Keratinocyte (primary cell): Measurements from ENCODE around the gene RPS3A. TPM values are rescaled to one million over a fixed set of nuclear protein-coding genes. Genes with fewer than 3 reads are reported as not detected.
"Not testable (repeated sequence)": the region's sequence is repeated elsewhere in the genome, so short reads cannot be mapped to it uniquely, and the experiment has no call there.

Experiments used
- DNase-seq: peaks from one replicate; pipeline ENCODE4 v3.0.0-alpha.2; 2011; ENCODE audit warnings: low read depth, missing footprints, low spot score
- FAIRE-seq: peaks from 2 replicates; lab custom pipeline; 2011; peaks lifted over from hg19 to GRCh38; lab: Jason Lieb, UNC
- H2AFZ ChIP-seq: 2 replicates; pipeline ENCODE4 v1.6.0; 2012; ENCODE audit warnings: low read length, control low read depth, inconsistent platforms; ENCODE audit not compliant: control insufficient read depth
- H3K27ac ChIP-seq: 2 replicates; pipeline ENCODE4 v1.5.1; 2011; ENCODE audit warnings: low read length; ENCODE audit not compliant: control insufficient read depth, insufficient read depth
- H3K27me3 ChIP-seq: 3 replicates; pipeline ENCODE4 v1.6.0; 2011; ENCODE audit warnings: low read length; ENCODE audit not compliant: control insufficient read depth, insufficient read depth; ENCODE audit errors: extremely low read depth
- H3K36me3 ChIP-seq, 2 experiments: 2 replicates in 1 of 2; 3 replicates in 1 of 2; pipeline ENCODE4 v1.5.1; 2011; ENCODE audit warnings: low read length in 2 of 2, mild to moderate bottlenecking in 1 of 2; ENCODE audit not compliant: control insufficient read depth in 2 of 2, insufficient read depth in 2 of 2; ENCODE audit errors: extremely low read depth in 1 of 2
- H3K4me1 ChIP-seq: 3 replicates; pipeline ENCODE4 v1.5.1; 2011; ENCODE audit warnings: low read length; ENCODE audit not compliant: control insufficient read depth, insufficient read depth; ENCODE audit errors: extremely low read depth
- H3K4me2 ChIP-seq: 3 replicates; pipeline ENCODE4 v1.6.0; 2011; ENCODE audit warnings: low read depth, low read length; ENCODE audit not compliant: control insufficient read depth, insufficient read depth; ENCODE audit errors: extremely low read depth
- H3K4me3 ChIP-seq, 3 experiments: fragments of 200-600 bp in 1 of 3; sonication (generic) in 1 of 3; 2 replicates in 2 of 3; 3 replicates in 1 of 3; pipeline ENCODE4 v1.5.1; 2011 to 2016; ENCODE audit warnings: low read length in 3 of 3, mild to moderate bottlenecking in 3 of 3, control low read depth in 2 of 3, inconsistent platforms in 1 of 3, low read depth in 1 of 3, mixed read lengths in 1 of 3, mixed run types in 1 of 3, moderate library complexity in 1 of 3; ENCODE audit not compliant: control insufficient read depth in 2 of 3, insufficient read depth in 2 of 3; ENCODE audit errors: extremely low read depth in 1 of 3
- H3K79me2 ChIP-seq: 2 replicates; pipeline ENCODE4 v1.6.0; 2012; ENCODE audit warnings: low read length; ENCODE audit not compliant: control insufficient read depth, insufficient read depth
- H3K9ac ChIP-seq: 3 replicates; pipeline ENCODE4 v1.6.0; 2011; ENCODE audit warnings: low read length; ENCODE audit not compliant: control insufficient read depth, insufficient read depth; ENCODE audit errors: extremely low read depth
- H3K9me1 ChIP-seq: 3 replicates; pipeline ENCODE4 v1.6.0; 2011; ENCODE audit warnings: low read length; ENCODE audit not compliant: control insufficient read depth, insufficient read depth; ENCODE audit errors: extremely low read depth
- H3K9me3 ChIP-seq: 2 replicates; pipeline ENCODE4 v1.5.1; 2012; ENCODE audit warnings: low read depth, low read length; ENCODE audit not compliant: control insufficient read depth
- H4K20me1 ChIP-seq: 3 replicates; pipeline ENCODE4 v1.6.0; 2011; ENCODE audit warnings: low read length; ENCODE audit not compliant: control insufficient read depth, insufficient read depth; ENCODE audit errors: extremely low read depth
- EZH2 ChIP-seq: IDR thresholded peaks from one replicate; pipeline ENCODE4 v1.6.1; 2012; ENCODE audit warnings: inconsistent platforms, mild to moderate bottlenecking, low read length, moderate library complexity
- dilution Hi-C: fragments of 300-500 bp; cut with MboI; formaldehyde crosslinking; loops from one replicate; pipeline ENCODE4 v1.7.0; 2020; ENCODE audit warnings: low sequenced_read_pairs; ENCODE audit not compliant: extremely low pct_ligation_motif_present
- polyA plus RNA-seq, 5 experiments: library from polyadenylated mRNA; depleted of rRNA in 3 of 5; stranded (reverse) in 3 of 5; stranded (forward) in 1 of 5; unstranded in 1 of 5; fragments of >200 nt; gene quantifications; 1 replicate in 1 of 5; 2 replicates in 3 of 5; 3 replicates in 1 of 5; pipeline versions ENCODE4 v1.2.1 to v1.2.3, GENCODE V29; 2011 to 2012; ENCODE audit warnings: missing spikeins in 2 of 5, low read depth in 1 of 5, low replicate concordance in 1 of 5
- TF ChIP-seq, protein P1 (sequence below), 3 experiments: IDR thresholded peaks in 1 of 3; conservative IDR thresholded peaks in 1 of 3; optimal IDR thresholded peaks in 1 of 3; 2 replicates in 2 of 3; 3 replicates in 1 of 3; pipeline versions ENCODE3 to v1.5.1; 2011; ENCODE audit warnings: low read length in 3 of 3, mild to moderate bottlenecking in 3 of 3, moderate library complexity in 2 of 3, control low read depth in 1 of 3, inconsistent platforms in 1 of 3; ENCODE audit not compliant: insufficient read depth in 2 of 3; ENCODE audit errors: extremely low read depth in 1 of 3

The RPS3A gene
- polyA plus RNA-seq, 1 donor (not counting 4 experiments of a cell fraction or from before 2014, with no cell fraction given) = 3,377 TPM

DNA sequence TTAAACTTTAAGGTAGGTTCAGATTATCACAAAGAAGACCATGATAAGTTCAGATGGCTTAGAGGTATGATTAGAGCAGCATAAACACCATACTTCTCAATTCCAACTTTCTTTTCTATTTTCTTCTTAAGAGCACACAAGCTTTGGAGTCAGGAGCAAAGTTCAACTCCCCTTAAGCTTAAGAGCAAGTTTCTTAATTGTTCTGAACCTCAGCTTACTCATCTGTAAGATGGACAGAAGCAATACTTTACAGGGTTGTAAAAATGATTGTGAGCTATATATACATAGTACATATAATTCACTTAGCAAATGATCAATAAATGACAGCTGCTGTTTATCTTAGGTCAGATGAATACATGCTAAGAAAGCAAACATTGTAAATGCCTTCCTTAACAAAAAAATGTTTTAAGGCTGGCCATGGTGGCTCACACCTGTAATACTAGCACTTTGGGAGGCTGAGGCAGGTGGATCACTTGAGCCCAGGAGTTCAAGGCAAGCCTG, 25.0 kb upstream of the RPS3A start:
- Histone ChIP-seq H3K27ac (no peak overlapping the region), H3K9me1 (no peaks in the 10 kb centered on the region), H3K9me3 (no peaks in the 10 kb centered on the region), H4K20me1 (no peaks in the 10 kb centered on the region), H3K4me1 (peaks cover 4% of the 10 kb centered on the region), H3K36me3 (no peaks in the 10 kb centered on the region), H3K4me2 (no peak overlapping the region), H3K4me3 (no peak overlapping the region), H3K9ac (no peak overlapping the region), H3K79me2 (no peaks in the 10 kb centered on the region), H2AFZ (no peak overlapping the region), H3K27me3 (no peaks in the 10 kb centered on the region)
- no peak for FAIRE-seq
- dilution Hi-C loops = no loop called here
- DNase-seq = no peak
- TF ChIP-seq EZH2 = no peak
- TF ChIP-seq, protein P1, sequence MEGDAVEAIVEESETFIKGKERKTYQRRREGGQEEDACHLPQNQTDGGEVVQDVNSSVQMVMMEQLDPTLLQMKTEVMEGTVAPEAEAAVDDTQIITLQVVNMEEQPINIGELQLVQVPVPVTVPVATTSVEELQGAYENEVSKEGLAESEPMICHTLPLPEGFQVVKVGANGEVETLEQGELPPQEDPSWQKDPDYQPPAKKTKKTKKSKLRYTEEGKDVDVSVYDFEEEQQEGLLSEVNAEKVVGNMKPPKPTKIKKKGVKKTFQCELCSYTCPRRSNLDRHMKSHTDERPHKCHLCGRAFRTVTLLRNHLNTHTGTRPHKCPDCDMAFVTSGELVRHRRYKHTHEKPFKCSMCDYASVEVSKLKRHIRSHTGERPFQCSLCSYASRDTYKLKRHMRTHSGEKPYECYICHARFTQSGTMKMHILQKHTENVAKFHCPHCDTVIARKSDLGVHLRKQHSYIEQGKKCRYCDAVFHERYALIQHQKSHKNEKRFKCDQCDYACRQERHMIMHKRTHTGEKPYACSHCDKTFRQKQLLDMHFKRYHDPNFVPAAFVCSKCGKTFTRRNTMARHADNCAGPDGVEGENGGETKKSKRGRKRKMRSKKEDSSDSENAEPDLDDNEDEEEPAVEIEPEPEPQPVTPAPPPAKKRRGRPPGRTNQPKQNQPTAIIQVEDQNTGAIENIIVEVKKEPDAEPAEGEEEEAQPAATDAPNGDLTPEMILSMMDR (optimal IDR thresholded peaks at IDR 0.05 in 1 of 3, IDR thresholded peaks at IDR 0.05 in 1 of 3, conservative IDR thresholded peaks at IDR 0.05 in 1 of 3; ENCODE audit: extremely low read depth in 1 of 3, insufficient read depth in 2 of 3, low read length in 3 of 3) = no peak

DNA sequence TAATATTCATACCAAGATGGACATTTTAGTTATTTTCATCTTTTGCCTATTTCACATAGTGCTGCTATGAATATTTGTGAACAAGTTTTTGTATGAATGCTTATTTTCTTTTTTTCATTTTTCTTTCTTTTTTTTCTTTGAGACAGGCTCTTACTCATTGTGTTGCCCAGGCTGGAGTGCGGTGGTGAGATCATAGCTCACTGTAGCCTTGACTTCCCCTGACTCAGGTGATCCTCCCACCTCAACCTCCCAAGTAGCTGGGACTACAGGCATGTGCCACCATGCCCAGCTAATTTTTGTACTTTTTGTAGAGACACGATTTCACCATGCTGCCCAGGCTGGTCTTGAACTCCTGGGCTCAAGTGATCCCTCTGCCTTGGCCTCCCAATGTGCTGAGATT, 21.4 kb upstream of the RPS3A start:
- H3K27me3 ChIP-seq, H4K20me1 ChIP-seq, H3K79me2 ChIP-seq, H3K9ac ChIP-seq, H3K9me1 ChIP-seq, FAIRE-seq, H3K36me3 ChIP-seq, H3K9me3 ChIP-seq, H3K4me1 ChIP-seq, dilution Hi-C loops, H3K4me3 ChIP-seq: not testable (repeated sequence)
- H2AFZ ChIP-seq = peak overlapping the region; percentile 37
- H3K4me2 ChIP-seq = peak overlapping the region; percentile 22
- DNase-seq = peak; percentile 44
- H3K27ac ChIP-seq = peak overlapping the region; percentile 40

DNA sequence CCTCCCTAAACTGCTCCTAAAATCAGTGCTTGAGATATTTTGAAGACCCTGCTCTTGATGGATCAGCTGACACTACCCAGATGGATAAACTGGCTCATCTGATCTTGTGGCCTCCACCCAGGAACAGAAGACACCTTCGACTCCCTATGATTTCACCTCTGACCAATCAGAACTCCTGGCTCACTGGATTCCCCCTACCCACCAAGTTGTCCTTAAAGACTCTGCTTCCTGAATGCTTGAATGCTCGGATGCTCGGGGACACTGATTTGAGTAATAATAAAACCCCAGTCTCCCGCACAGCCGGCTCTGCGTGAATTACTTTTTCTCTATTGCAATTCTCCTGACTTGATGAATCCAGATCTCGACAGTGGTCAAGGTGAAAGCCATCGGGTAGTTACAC, 12.0 kb upstream of the RPS3A start:
- dilution Hi-C loops = no loop called here
- FAIRE-seq = no peak

More for the DNA sequence above, 12.0 kb upstream of the RPS3A start:
- TF ChIP-seq, protein P1 (optimal IDR thresholded peaks at IDR 0.05 in 1 of 3, IDR thresholded peaks at IDR 0.05 in 1 of 3, conservative IDR thresholded peaks at IDR 0.05 in 1 of 3; ENCODE audit: extremely low read depth in 1 of 3, insufficient read depth in 2 of 3, low read length in 3 of 3) = no peak
- TF ChIP-seq EZH2 = no peak
- H3K9ac ChIP-seq = no peak overlapping the region
- no peak overlapping the region for H3K27ac ChIP-seq
- no peaks in the 10 kb centered on the region for H3K27me3 ChIP-seq
- no peak overlapping the region for H3K4me2 ChIP-seq
- H3K36me3 ChIP-seq = no peaks in the 10 kb centered on the region
- no peaks in the 10 kb centered on the region for H3K79me2 ChIP-seq
- H3K4me3 ChIP-seq = no peak overlapping the region
- no peaks in the 10 kb centered on the region for H3K9me3 ChIP-seq
- H3K9me1 ChIP-seq = no peaks in the 10 kb centered on the region
- no peaks in the 10 kb centered on the region for H4K20me1 ChIP-seq
- no peaks in the 10 kb centered on the region for H3K4me1 ChIP-seq
- H2AFZ ChIP-seq = no peak overlapping the region
- no peak for DNase-seq
